ENCODE results near the gene RAB23.

RAB23 gene

DNA sequence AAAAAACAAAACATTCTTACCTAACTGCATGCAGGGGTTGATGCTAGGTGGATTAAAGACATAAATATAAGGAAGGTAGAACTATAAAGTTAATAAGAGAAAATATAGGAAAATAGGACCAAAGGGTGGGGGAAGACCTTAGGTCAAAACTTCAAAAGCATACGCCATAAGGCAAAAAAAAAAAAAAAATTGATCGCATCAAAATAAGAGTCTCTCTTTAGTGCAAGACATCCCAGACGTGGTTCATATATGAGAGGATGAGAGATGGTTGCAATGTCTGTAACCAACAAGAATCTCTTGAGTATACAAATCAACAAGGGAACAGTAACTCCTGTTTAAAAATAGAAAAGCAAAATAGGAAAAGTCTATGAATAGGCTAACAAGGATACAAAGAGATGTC lies 41.5 kb downstream of the RAB23 start:
- no peak for DNase-seq (ENCODE audit: low read depth)

- DNase-seq (ENCODE audit: low read depth), result no peak
These were observed 44.4 kb downstream of the RAB23 start for GRCh38 chr6:57177545-57178265.

- no peak for DNase-seq (ENCODE audit: low read depth)
These were observed 47.6 kb downstream of the RAB23 start for GRCh38 chr6:57174511-57174907.

DNA sequence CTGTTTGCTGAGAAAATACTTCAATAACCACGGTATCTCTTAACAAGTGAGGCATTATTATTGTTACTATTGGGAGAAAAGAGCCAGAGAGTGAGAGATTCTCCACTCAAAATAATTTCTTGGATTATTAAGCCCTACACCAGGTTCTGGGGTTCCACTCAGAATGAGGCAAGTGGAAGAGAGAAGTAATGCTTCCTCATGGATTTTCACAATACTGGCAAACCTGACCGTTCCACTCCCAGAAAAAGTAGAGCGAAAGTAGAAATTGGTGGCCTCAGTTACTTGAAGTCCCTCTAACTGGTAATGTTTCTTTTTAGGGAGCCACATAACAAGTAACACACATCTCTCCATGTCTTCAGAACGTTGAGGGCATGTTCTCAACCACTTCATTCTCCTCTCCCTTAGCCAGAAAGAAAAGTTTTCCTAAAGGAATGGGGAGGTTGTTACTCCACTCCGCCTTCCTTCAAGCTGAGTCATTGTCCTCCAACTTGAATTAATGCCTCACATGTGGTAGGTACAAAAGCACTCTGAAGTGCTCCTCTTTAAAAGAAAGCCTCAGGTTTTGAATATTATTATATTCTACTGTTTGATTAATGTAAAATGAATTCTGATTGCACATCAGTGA lies 48.1 kb downstream of the RAB23 start:
- no peak for DNase-seq (ENCODE audit: low read depth)

DNA sequence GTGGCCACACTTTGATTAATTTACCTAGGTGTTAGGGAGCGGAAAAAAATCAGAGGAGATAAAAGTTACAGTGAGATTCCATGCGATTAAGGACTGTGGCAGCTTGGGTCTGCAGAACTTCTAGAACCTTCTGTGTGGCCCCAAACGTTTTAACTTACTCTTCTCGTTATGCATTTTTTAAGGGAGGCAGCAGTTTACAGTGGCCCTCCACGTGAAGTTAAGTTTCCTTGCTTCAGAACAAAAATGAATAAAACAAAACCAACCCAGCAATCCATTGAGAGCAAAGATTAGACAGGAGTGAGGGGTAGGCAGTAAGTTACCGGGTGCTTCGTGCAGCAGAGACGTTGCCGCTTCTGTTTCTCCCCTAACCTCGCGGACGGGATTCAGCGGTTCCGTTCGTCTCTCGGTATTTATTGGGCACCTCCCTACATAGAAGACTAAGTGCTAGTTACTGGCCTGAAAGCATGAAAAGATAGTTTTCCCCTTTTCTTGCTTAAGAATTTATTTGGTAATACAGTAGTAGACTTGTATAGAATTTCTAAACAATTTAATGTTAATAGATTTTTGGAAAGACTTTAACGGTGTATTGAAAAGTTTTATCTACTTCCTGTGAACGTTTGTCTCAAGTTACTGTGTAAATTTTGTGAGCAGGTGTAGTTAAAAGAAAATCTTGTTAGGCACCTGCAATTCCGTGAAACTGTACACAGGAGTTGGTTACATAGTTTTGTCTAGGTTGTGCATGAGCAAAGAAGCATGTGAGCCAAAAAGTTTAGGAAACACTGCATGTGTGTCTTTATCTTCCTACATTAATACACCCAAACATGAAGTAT lies 48.8 kb downstream of the RAB23 start:
- DNase-seq (ENCODE audit: low read depth), result no peak

- DNase-seq (ENCODE audit: low read depth), result peak; percentile 79
These were observed 49.7 kb downstream of the RAB23 start, which contains the start of gene BAG2 for GRCh38 chr6:57172136-57173055. BAG2 (plus strand) TSS chr6:57172326; CDS start chr6:57172698, 372 bp downstream.

DNA sequence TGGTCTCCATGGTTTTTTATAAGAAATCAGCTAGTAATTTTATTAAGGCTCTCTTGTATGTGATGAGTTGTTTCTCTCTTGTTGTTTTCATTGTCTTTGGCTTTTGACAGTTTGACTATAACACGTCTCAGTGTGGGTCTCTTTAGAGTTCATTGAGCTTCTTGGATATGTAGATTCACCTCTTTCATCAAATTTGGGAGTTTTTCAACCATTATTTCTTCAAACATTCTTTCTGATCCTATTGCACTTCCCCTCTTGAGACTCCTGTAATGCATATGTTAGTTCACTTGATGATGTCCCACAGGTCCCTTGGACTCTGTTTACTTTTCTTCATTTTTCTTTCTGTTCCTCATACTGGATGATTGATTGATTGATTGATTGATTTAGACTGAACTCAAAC lies 57.0 kb downstream of the RAB23 start:
- no peak for DNase-seq (ENCODE audit: low read depth)

GRCh38 chr6:57163956-57164355 lies 58.2 kb downstream of the RAB23 start:
- no peak for DNase-seq (ENCODE audit: low read depth)

DNA sequence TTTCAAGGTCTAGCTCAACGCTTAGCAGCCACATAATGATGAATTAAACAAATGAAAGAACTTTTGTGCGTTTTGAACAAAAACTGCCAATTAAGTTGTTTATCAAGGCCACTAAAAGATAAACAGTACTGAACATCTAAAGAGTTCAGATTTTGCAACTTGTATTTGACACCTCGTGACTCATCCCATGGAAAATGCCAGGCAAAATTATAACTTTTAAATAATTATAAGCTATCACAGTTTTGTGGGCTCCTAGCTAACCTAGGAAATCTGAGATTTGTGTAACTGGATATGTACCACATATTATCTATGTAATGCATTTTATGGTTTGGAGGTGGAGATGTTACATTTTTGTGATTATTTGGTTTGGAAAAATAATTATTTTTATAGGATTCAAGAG lies 59.6 kb downstream of the RAB23 start:
- DNase-seq (ENCODE audit: low read depth), result no peak

DNA sequence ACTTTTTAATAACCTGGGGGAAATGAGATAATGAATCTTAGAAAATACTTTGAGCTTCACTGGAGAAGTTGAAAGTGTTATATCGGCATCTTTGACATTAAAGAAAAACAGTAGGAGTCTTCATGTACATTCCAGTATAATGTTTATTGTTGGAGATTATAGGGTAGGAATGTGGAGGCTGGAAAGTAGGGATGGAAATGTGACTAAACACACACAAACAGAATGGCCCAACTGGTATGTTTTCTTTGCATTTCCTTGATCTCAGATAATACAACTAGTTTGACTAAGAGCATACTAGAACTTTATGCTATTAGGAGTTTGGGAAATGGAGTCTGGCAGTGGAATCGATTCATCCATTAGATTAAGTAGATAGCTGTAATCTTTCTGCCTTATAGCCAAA lies 60.1 kb downstream of the RAB23 start:
- DNase-seq (ENCODE audit: low read depth), result no peak

GRCh38 chr6:57159127-57159526 lies 63.0 kb downstream of the RAB23 start:
- no peak for DNase-seq (ENCODE audit: low read depth)

- no peak for DNase-seq (ENCODE audit: low read depth)
These were observed 63.4 kb downstream of the RAB23 start for GRCh38 chr6:57158658-57159057.

DNA sequence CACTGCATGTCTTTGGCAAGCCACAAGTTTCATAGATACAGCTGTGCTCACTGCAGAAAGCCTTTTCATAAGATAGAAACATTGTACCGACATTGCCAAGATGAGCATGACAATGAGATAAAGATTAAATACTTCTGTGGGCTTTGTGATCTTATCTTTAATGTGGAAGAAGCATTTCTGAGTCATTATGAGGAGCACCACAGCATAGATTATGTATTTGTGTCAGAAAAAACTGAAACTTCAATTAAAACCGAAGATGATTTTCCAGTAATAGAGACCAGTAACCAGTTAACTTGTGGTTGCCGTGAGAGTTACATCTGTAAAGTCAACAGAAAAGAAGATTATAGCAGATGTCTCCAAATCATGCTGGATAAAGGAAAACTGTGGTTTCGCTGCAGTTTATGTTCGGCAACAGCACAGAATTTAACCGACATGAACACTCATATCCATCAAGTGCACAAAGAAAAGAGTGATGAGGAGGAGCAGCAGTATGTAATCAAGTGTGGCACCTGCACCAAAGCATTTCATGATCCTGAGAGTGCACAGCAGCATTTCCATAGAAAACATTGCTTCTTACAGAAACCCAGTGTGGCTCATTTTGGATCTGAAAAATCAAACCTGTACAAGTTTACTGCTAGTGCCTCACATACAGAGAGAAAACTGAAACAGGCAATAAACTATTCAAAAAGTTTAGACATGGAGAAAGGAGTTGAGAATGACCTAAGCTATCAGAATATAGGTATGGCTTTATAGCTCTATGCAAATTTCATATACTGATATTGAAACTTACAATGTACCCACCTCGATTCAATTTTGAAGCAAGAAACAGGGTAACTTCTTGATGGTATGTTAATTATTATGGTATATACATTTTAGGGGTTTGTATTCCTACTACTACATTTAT lies 73.9 kb downstream of the RAB23 start:
- DNase-seq (ENCODE audit: low read depth), result no peak

- DNase-seq (ENCODE audit: low read depth), result no peak
These were observed 74.7 kb downstream of the RAB23 start for GRCh38 chr6:57147401-57147800.

- no peak for DNase-seq (ENCODE audit: low read depth)
These were observed 78.4 kb downstream of the RAB23 start for GRCh38 chr6:57143690-57144089.

DNA sequence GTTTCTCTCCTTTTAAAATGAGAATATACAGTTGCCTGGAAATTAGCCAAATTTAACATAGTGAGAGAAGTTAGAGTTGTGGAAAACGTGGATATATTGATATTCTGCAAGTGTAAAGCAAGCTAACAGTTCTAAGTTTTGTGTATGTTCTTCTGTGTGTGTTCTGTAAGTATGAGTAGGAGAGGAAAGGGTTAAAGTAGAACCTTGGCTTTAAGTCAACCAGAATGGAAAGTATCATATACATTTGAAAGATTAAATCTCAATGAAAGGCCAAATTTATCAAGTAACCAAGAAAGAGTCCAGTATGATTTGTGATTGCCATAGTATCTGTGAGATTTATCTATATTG lies 80.0 kb downstream of the RAB23 start:
- DNase-seq (ENCODE audit: low read depth), result no peak

- no peak for DNase-seq (ENCODE audit: low read depth)
These were observed 80.5 kb downstream of the RAB23 start for GRCh38 chr6:57141451-57142177.

- DNase-seq (ENCODE audit: low read depth), result no peak
These were observed 84.1 kb downstream of the RAB23 start for GRCh38 chr6:57138026-57138425.

- DNase-seq (ENCODE audit: low read depth), result no peak
These were observed 84.8 kb downstream of the RAB23 start for GRCh38 chr6:57137350-57137749.

All from activated T-helper 9 cell treated with anti-CD3 and anti-CD28 coated beads, Interleukin-2, amount 50 U/mL, for 16 hours (primary cell).